Muscle layer of duodenum (tissue), 2 donors: ENCODE measurements around the gene SPN.
"Not testable (repeated sequence)": the region's sequence is repeated elsewhere in the genome, so short reads cannot be mapped to it uniquely, and the experiment has no call there.

Source experiments
- H3K27ac ChIP-seq: one replicate; pipeline ENCODE4 v1.7.0; 2013; ENCODE audit warnings: mild to moderate bottlenecking, low read length
- H3K27me3 ChIP-seq: one replicate; pipeline ENCODE4 v1.7.0; 2013; ENCODE audit warnings: low read depth, mild to moderate bottlenecking, control low read depth, low read length
- H3K36me3 ChIP-seq, 2 donors: one replicate each; pipeline ENCODE4 v1.7.0; 2013; ENCODE audit warnings: low read length in 2 of 2, control low read depth in 1 of 2, mild to moderate bottlenecking in 1 of 2; ENCODE audit not compliant: insufficient read depth in 2 of 2, control insufficient read depth in 1 of 2
- H3K4me1 ChIP-seq, 2 donors: one replicate each; pipeline ENCODE4 v1.7.0; 2013; ENCODE audit warnings: low read length in 2 of 2, mild to moderate bottlenecking in 2 of 2, control low read depth in 1 of 2, moderate library complexity in 1 of 2; ENCODE audit not compliant: insufficient read depth in 2 of 2, control insufficient read depth in 1 of 2
- H3K4me3 ChIP-seq, 2 donors: one replicate each; pipeline ENCODE4 v1.7.0; 2013; ENCODE audit warnings: low read length in 2 of 2, low read depth in 1 of 2, mild to moderate bottlenecking in 1 of 2
- H3K9me3 ChIP-seq, 2 donors: one replicate each; pipeline ENCODE4 v1.7.0; 2013; ENCODE audit warnings: low read length in 2 of 2, control low read depth in 1 of 2, mild to moderate bottlenecking in 1 of 2; ENCODE audit not compliant: control insufficient read depth in 1 of 2
- donor health status: healthy.

Gene SPN

DNA sequence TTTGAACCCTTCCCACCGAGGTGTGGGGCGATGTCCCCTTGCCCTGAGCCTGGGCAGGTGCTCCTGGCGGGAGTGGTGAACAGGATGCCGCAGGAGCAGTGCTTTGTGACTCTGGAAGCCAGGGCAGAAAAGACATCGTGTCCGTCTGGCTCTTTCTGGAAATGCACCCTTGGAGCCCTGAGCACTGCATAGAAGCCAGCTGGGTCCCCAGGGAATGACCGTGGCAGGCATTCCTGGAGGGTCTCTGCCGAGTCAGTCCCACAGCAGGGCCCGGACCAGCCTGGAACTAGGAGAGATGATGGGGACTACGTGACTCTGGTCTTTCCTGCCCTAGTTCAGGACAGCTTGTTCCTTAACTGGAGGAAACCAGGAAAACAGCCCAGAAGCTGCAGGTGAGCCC lies 33.7 kb upstream of the SPN start:
- not testable (repeated sequence) for H3K9me3 ChIP-seq, H3K36me3 ChIP-seq, H3K4me1 ChIP-seq, H3K27ac ChIP-seq, H3K27me3 ChIP-seq, H3K4me3 ChIP-seq

DNA sequence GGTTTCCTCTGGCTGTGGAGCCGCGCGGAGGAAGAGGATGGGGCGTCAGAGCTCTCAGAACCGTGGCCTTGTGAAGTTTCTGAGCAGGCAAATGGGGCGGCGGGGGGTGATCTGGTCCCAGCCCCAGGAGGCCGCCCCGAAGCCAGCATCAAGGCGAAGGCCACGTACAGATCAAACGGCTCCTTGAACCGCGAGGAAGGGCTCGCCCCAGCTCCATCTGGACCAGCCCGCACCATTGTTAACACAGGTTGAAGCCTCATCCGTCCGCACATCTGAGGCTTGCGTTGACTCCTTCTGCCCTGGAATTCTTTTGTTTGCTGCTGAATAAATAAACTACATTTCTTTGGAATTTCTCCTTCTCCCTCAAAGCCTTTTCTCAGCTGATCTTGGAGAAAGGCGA lies 31.4 kb upstream of the SPN start:
- not testable (repeated sequence) for H3K4me1 ChIP-seq, H3K27ac ChIP-seq, H3K36me3 ChIP-seq, H3K27me3 ChIP-seq, H3K9me3 ChIP-seq, H3K4me3 ChIP-seq

DNA sequence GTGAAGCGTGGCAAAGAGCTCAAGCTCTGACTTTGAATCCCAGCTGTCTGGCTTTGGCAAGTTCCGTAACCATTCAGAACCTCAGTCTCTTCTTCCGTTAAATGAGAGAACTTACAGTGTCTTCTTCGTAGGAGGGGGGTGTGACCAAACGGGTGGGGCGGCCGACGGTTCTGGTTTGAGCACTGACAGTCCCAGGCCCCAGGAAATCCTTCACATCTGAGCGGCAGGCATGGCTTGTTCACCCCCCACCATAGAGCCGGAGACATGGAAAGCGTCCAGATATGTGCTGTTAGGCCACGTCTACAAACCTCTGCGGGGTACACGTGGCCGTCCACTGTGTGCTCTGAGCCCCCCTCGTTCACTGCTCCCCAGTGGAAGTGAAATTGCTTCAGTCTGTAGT lies 27.1 kb upstream of the SPN start:
- not testable (repeated sequence) for H3K4me3 ChIP-seq, H3K36me3 ChIP-seq, H3K27me3 ChIP-seq, H3K4me1 ChIP-seq, H3K27ac ChIP-seq, H3K9me3 ChIP-seq

DNA sequence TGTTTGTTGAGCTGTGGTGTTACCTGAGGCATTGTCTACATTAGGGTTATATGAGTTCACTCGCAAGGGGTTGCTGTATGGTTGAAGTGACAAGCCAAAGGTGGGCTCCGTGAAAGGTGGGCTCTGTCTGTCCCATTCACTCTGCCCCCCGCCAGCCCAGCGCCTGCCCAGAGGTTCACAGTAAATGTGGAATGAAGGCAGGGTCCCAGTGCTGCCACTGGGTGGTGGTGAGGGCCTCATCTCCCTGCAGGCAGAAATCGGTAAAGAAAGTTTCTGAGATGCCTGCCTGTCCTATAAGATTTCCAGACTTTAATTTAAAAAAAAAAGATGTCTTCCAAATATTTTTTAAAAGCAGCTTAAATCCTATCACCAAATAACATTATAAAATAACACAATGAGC lies 26.7 kb upstream of the SPN start:
- H3K9me3 ChIP-seq, H3K4me3 ChIP-seq, H3K36me3 ChIP-seq: not testable (repeated sequence)

DNA sequence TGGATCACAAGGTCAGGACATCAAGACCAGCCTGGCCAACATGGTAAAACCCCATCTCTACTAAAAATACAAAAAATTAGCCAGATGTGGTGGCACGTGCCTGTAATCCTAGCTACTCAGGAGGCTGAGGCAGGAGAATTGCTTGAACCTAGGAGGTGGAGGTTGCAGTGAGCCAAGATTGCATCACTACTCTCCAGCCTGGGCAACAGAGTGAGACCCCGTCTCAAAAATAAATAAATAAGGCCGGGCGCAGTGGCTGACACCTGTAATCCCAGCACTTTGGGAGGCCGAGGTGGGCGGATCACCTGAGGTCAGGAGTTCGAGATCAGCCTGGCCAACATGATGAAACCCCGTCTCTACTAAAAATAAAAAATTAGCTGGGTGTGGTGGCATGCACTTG lies 24.3 kb upstream of the SPN start:
- H3K9me3 ChIP-seq, H3K27me3 ChIP-seq, H3K27ac ChIP-seq, H3K4me3 ChIP-seq, H3K36me3 ChIP-seq, H3K4me1 ChIP-seq: not testable (repeated sequence)

More for the DNA sequence above, 26.7 kb upstream of the SPN start:
- not testable (repeated sequence) for H3K4me1 ChIP-seq, H3K27ac ChIP-seq, H3K27me3 ChIP-seq

DNA sequence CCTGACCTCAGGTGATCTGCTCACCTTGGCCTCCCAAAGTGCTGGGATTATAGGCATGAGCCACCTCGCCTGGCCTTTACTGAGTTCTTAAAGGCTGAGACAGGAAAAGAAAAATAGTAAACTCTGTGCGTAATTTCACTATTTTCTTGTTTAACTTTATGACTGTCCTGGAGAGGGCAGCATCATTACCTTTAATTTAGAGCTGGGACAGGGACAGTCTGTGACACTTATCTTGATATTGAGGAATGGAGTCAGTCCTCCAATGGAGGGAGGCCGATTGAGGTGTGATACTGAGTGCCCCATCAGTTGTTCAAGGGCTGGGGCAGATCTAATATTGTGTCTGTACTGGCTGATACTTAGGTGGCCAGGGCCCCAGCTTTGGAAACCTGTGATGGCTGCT lies 21.5 kb upstream of the SPN start:
- Histone ChIP-seq H3K27ac (no peak overlapping the region), H3K4me3 (no peak overlapping the region), H3K9me3 (no peaks in the 10 kb centered on the region), H3K36me3 (no peaks in the 10 kb centered on the region), H3K4me1 (no peaks in the 10 kb centered on the region), H3K27me3 (no peaks in the 10 kb centered on the region)

DNA sequence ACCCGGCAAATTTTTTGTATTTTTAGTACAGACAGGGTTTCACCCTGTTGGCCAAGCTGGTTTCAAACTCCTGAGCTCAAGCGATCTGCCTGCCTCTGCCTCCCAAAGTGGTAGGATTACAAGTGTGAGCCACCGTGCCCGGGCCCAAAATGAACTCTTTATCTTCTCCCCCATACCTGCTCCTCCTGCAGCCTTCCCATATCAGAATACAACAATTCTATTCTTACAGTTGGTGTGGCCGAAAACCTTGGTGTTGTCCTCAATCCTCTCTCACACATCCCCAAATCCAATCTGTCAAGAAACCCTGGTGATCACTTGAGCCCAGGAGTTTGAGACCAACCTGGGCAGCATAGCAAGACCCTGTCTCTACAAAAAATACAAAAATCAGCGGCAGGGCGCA lies 19.5 kb upstream of the SPN start:
- Histone ChIP-seq H3K9me3 (no peaks in the 10 kb centered on the region), H3K27ac (no peak overlapping the region), H3K4me3 (no peak overlapping the region), H3K4me1 (no peaks in the 10 kb centered on the region), H3K36me3 (no peaks in the 10 kb centered on the region), H3K27me3 (no peaks in the 10 kb centered on the region)

DNA sequence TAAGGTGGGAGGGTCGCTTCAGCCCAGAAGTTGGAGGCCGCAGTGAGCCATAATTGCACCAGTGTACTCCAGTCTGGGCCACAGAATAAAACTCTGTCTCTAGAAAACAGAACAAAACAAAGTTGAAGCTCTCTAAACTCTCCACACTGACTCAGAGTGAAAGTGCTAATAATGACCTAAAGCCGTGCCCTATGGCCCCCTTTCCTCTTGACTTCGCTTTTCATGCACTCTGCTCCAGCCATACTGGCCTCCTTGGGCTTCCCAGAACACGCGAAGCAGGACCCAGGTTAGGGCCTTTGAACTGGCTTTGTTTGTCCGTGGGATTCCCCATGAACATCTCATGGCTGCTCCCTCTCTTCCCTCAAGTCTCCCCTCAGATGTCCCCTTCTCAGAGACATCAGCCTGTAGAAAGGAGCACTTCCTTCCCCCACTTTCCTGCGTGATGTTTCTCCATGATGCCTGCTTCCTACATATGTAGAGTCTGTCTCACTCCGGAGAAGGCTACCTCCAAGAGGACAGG lies 18.6 kb upstream of the SPN start:
- Histone ChIP-seq H3K27me3 (no peaks in the 10 kb centered on the region), H3K27ac (no peak overlapping the region), H3K9me3 (no peaks in the 10 kb centered on the region)

DNA sequence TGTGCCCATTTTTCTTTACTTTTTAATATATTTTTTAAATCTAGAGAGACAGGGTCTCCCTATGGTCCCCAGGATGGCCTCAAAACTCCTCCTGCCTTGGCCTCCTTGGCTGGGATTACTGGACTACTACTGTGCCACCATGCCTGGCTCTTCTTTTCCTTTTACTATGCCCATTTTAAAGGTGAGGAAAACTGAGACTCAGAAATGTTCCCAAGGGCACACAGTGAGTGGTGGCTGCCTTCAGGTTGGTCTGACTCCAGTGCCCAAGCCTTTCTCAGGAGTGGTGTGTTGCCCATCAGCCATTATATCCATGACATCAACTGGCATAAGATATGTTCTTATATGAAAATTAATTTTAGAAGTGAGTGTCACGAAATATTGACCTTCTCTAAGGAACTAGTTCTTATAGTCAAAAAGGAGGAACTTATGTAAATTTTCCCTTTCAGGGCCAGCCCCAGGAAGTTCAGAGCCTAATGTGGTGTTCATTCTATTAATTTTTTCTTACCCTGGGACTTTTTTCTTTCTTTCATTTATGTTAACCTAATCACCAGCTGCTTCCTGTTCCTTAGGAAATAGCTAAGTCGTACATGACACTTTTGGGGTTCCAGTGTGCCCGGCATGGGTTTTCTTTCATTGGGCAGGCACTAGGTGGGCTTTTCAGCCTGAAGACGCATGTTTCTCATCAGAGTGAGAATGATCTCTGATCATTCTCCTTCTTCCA lies 17.9 kb upstream of the SPN start:
- Histone ChIP-seq H3K4me1 (no peaks in the 10 kb centered on the region), H3K27ac (no peak overlapping the region)

More for the DNA sequence above, 18.6 kb upstream of the SPN start:
- H3K4me3 ChIP-seq = no peak overlapping the region
- no peaks in the 10 kb centered on the region for H3K36me3 ChIP-seq
- no peaks in the 10 kb centered on the region for H3K4me1 ChIP-seq

DNA sequence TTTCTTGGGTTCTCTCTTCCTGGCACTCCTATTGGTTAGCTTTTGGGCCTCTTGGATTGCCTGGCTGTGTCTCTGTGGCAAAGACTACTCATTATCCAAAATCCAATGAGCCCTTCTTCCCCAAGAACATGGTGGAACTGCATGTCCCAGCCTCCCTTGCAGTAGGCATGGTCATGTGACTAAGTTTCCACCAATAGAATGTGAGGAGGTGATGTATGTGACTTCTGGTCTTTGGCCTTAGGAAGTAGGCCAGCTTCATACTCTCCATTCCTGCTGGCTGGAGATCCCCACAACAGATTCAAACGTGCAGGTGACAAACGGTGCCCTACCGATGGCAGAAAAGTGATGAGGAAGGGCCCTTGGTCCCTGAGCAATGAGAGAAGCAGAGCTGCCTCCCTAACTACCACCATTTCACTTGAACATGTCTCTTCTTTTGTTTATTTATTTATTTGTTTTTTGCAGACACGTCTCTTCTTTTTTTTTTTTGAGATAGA lies 17.3 kb upstream of the SPN start:
- Histone ChIP-seq H3K27me3 (no peaks in the 10 kb centered on the region), H3K4me3 (no peak overlapping the region), H3K27ac (no peak overlapping the region), H3K9me3 (no peaks in the 10 kb centered on the region), H3K36me3 (no peaks in the 10 kb centered on the region), H3K4me1 (no peaks in the 10 kb centered on the region)

More for the DNA sequence above, 17.9 kb upstream of the SPN start:
- H3K27me3 ChIP-seq = no peaks in the 10 kb centered on the region
- no peak overlapping the region for H3K4me3 ChIP-seq
- H3K36me3 ChIP-seq = no peaks in the 10 kb centered on the region
- H3K9me3 ChIP-seq = no peaks in the 10 kb centered on the region

DNA sequence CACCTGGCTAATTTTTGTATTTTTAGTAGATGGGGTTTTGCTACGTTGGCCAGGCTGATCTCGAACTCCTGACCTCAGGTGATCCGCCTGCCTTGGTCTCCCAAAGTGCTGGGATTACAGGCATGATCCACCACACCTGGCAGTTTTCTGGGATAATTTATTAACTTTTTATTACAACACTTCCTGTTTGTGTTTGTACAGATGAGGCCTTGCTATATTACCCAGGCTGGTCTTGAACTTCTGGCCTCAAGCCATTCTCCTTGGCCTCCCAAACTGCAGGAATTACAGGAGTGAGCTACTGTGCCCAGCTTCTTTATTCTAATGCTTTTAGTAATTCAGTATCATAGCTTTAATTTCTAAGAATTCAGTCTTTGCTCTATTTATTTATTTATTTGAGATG lies 16.1 kb upstream of the SPN start:
- no peaks in the 10 kb centered on the region for H3K4me1 ChIP-seq
- H3K27ac ChIP-seq = no peak overlapping the region
- H3K36me3 ChIP-seq = no peaks in the 10 kb centered on the region
- no peaks in the 10 kb centered on the region for H3K9me3 ChIP-seq
- H3K4me3 ChIP-seq = no peak overlapping the region
- H3K27me3 ChIP-seq = no peaks in the 10 kb centered on the region
